ENCODE measurements around the gene TTC39C. TPM values are rescaled to one million over a fixed set of nuclear protein-coding genes. Genes with fewer than 3 reads are reported as not detected.

Gene TTC39C
- total RNA-seq: 9.9 TPM

DNA sequence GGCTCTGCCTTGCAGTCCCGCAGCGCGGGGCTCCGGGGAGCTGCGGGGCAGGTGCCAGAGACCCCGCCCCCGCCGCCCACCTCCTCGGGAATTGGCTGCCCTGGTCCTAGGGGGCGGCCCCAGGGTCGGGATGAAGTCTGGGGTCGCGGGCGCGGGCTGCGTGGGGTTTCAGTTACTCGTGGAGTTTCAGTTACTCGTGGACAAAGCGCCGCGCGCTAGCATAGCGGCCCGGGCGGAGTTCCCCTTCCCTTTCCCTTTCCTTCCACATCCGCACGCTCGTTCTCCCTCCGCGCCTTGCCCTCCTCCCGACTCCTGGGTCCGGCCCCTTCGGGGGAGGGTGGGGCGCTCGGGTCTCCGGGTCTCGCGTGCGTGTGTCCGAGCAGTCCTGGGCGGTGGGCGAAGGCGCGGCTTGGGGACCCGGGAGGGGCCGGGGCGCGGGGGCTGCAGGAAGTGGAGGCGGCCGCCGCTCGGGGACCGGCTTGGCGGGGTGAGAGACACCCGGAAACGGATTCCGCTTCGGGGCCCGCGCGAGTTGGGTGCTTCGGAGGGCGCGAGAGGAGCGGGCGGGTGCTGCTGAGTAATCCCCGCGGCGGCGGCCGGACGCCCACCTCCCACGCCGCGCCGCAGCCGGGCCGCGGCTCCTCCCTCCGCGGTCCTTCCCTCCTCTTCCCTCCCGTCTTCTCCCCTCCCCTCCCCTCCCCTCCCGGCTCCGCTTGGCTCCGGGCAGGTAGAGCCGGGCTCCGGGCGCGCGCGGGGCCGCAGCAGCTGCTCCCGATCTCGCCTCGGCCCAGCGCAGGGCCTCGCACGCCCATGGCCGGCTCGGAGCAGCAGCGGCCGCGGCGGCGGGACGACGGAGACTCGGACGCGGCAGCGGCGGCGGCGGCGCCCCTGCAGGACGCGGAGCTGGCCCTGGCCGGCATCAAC, at the start of gene TTC39C:
TSS of gene TTC39C (plus strand) at position 693 of the 924 bp plus-strand sequence. CDS start at position 811, 118 bp downstream.
- Histone ChIP-seq H3K4me3 (ENCODE audit: low read length in 3 of 3) (peak within 1 kb of the TSS; percentile 70 to 73 (median 71)), H3K9me3 (ENCODE audit: control insufficient read depth in 3 of 3, low read length in 3 of 3) (no peaks in the 10 kb centered on the region), H3K27me3 (ENCODE audit: control insufficient read depth in 3 of 3, insufficient read depth in 3 of 3, low read length in 3 of 3) (peaks cover 0 to 36% (median 29%) of the 10 kb centered on the region in 3 donors), H3K27ac (ENCODE audit: low read depth, low read length) (no peak within 1 kb of the TSS), H3K36me3 (ENCODE audit: control insufficient read depth in 3 of 3, insufficient read depth in 3 of 3, low read length in 3 of 3) (no peaks in the 10 kb centered on the region), H3K4me1 (ENCODE audit: control insufficient read depth in 3 of 3, insufficient read depth in 3 of 3, low read length in 3 of 3) (peaks cover 10 to 11% (median 10%) of the 10 kb centered on the region in 3 donors), H3K9ac (ENCODE audit: low read depth in 1 of 3, low read length in 3 of 3) (peak within 1 kb of the TSS; percentile 7 to 69 (median 41))

- Histone ChIP-seq H3K4me3 (ENCODE audit: low read length in 3 of 3) (no peak overlapping the region), H3K27me3 (ENCODE audit: control insufficient read depth in 3 of 3, insufficient read depth in 3 of 3, low read length in 3 of 3) (peaks cover 0 to 4% (median 0%) of the 10 kb centered on the region in 3 donors), H3K9me3 (ENCODE audit: control insufficient read depth in 3 of 3, low read length in 3 of 3) (no peaks in the 10 kb centered on the region), H3K27ac (ENCODE audit: low read depth, low read length) (no peak overlapping the region), H3K4me1 (ENCODE audit: control insufficient read depth in 3 of 3, insufficient read depth in 3 of 3, low read length in 3 of 3) (no peaks in the 10 kb centered on the region), H3K36me3 (ENCODE audit: control insufficient read depth in 3 of 3, insufficient read depth in 3 of 3, low read length in 3 of 3) (no peaks in the 10 kb centered on the region), H3K9ac (ENCODE audit: low read depth in 1 of 3, low read length in 3 of 3) (no peak overlapping the region)
Observed at GRCh38 chr18:23966909-23967308, 47.6 kb upstream of the TTC39C start.

- Histone ChIP-seq H3K27me3 (ENCODE audit: control insufficient read depth in 3 of 3, insufficient read depth in 3 of 3, low read length in 3 of 3) (peaks cover 0 to 4% (median 0%) of the 10 kb centered on the region in 3 donors), H3K9ac (ENCODE audit: low read depth in 1 of 3, low read length in 3 of 3) (no peak overlapping the region), H3K36me3 (ENCODE audit: control insufficient read depth in 3 of 3, insufficient read depth in 3 of 3, low read length in 3 of 3) (no peaks in the 10 kb centered on the region), H3K4me3 (ENCODE audit: low read length in 3 of 3) (no peak overlapping the region), H3K4me1 (ENCODE audit: control insufficient read depth in 3 of 3, insufficient read depth in 3 of 3, low read length in 3 of 3) (no peaks in the 10 kb centered on the region), H3K9me3 (ENCODE audit: control insufficient read depth in 3 of 3, low read length in 3 of 3) (no peaks in the 10 kb centered on the region), H3K27ac (ENCODE audit: low read depth, low read length) (no peak overlapping the region)
Observed at GRCh38 chr18:23967321-23968089, 47.0 kb upstream of the TTC39C start.

GRCh38 chr18:23968638-23969604, 45.6 kb upstream of the TTC39C start:
- Histone ChIP-seq H3K9ac (ENCODE audit: low read depth in 1 of 3, low read length in 3 of 3) (no peak overlapping the region), H3K27me3 (ENCODE audit: control insufficient read depth in 3 of 3, insufficient read depth in 3 of 3, low read length in 3 of 3) (no peaks in the 10 kb centered on the region), H3K4me3 (ENCODE audit: low read length in 3 of 3) (no peak overlapping the region), H3K36me3 (ENCODE audit: control insufficient read depth in 3 of 3, insufficient read depth in 3 of 3, low read length in 3 of 3) (no peaks in the 10 kb centered on the region), H3K4me1 (ENCODE audit: control insufficient read depth in 3 of 3, insufficient read depth in 3 of 3, low read length in 3 of 3) (no peaks in the 10 kb centered on the region), H3K9me3 (ENCODE audit: control insufficient read depth in 3 of 3, low read length in 3 of 3) (no peaks in the 10 kb centered on the region), H3K27ac (ENCODE audit: low read depth, low read length) (no peak overlapping the region)

DNA sequence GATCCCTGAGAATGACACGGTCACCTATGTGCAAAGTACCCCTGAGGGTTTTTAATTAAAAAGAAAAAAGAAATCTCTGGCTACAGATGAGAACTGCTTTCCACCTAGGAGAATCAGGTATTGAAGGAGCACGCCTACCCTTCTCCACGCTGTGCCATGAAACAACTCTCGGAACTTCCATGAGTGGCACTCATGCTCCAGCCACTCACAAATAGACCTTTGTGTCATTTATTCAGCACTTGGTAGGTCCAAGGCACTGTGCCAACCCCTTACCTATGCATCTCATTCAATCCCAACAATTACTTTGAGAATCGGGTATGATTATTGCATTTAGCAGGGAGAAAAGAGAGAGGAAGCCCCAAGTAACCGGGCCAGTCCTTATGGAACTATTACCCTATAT, 44.9 kb upstream of the TTC39C start:
- Histone ChIP-seq H3K9me3 (ENCODE audit: control insufficient read depth in 3 of 3, low read length in 3 of 3) (no peaks in the 10 kb centered on the region), H3K4me1 (ENCODE audit: control insufficient read depth in 3 of 3, insufficient read depth in 3 of 3, low read length in 3 of 3) (no peaks in the 10 kb centered on the region), H3K27me3 (ENCODE audit: control insufficient read depth in 3 of 3, insufficient read depth in 3 of 3, low read length in 3 of 3) (no peaks in the 10 kb centered on the region), H3K36me3 (ENCODE audit: control insufficient read depth in 3 of 3, insufficient read depth in 3 of 3, low read length in 3 of 3) (no peaks in the 10 kb centered on the region), H3K27ac (ENCODE audit: low read depth, low read length) (no peak overlapping the region), H3K9ac (ENCODE audit: low read depth in 1 of 3, low read length in 3 of 3) (no peak overlapping the region), H3K4me3 (ENCODE audit: low read length in 3 of 3) (no peak overlapping the region)

DNA sequence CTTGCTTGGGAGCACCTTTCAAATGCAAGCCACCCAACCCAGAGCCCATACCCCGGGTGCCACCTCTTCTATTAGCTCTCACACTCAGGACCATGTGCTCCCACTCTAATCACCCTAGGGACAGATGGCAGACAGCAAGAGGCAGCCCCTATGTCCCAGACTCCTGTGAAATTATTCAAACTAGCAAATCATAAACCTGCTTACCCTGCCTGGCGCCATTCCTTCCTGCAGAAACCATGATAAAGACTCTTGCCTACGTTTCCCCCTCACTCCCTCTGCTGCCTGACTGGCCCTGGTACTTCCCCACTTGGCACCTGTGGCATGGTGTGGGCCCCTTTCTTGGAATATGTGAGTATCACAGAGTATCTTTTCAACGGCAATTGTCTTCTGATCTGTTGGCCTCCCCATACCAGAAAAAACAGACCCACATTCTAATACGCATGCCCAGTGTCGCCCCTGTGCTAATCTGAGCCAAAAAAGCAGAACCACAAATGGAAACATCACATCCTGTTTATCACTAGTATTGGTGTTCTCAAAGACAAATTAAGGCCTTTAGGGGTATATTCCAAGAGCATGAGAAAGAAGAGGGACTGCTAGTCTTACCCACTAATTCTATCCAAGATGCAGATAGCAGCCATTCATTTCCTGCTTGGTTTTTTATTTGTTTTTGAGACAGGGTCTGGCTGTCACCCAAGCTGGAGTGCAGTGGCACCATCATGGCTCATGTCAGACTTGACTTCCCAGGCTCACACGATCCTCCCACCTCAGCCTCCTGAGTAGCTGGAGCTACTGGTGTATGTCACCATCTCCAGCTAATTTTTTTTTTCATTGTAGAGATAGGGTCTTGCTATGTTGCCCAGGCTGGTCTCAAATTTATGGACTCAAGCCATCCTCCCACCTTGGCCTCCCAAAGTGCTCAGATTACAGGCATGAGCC, 44.1 kb upstream of the TTC39C start:
- Histone ChIP-seq H3K4me3 (ENCODE audit: low read length in 3 of 3) (no peak overlapping the region), H3K4me1 (ENCODE audit: control insufficient read depth in 3 of 3, insufficient read depth in 3 of 3, low read length in 3 of 3) (no peaks in the 10 kb centered on the region), H3K9me3 (ENCODE audit: control insufficient read depth in 3 of 3, low read length in 3 of 3) (no peaks in the 10 kb centered on the region), H3K9ac (ENCODE audit: low read depth in 1 of 3, low read length in 3 of 3) (no peak overlapping the region), H3K36me3 (ENCODE audit: control insufficient read depth in 3 of 3, insufficient read depth in 3 of 3, low read length in 3 of 3) (no peaks in the 10 kb centered on the region), H3K27ac (ENCODE audit: low read depth, low read length) (no peak overlapping the region), H3K27me3 (ENCODE audit: control insufficient read depth in 3 of 3, insufficient read depth in 3 of 3, low read length in 3 of 3) (no peaks in the 10 kb centered on the region)

DNA sequence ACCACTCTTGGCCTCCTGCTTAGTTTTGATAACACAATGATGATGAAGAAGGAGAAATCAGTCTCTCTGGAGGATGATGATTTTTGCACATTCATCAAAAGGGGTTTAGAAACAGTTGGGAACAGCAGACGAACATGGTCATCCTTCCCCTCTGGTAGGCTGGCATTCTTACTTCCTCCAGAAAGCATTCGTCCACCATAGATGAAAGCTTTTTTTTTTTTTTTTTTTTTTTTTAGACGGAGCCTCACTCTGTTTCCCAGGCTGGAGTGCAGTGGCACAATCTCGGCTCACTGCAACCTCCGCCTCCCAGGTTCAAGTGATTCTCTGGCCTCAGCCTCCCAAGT, 43.5 kb upstream of the TTC39C start:
- Histone ChIP-seq H3K9me3 (ENCODE audit: control insufficient read depth in 3 of 3, low read length in 3 of 3) (no peaks in the 10 kb centered on the region), H3K27me3 (ENCODE audit: control insufficient read depth in 3 of 3, insufficient read depth in 3 of 3, low read length in 3 of 3) (no peaks in the 10 kb centered on the region), H3K36me3 (ENCODE audit: control insufficient read depth in 3 of 3, insufficient read depth in 3 of 3, low read length in 3 of 3) (no peaks in the 10 kb centered on the region), H3K9ac (ENCODE audit: low read depth in 1 of 3, low read length in 3 of 3) (no peak overlapping the region), H3K27ac (ENCODE audit: low read depth, low read length) (no peak overlapping the region), H3K4me3 (ENCODE audit: low read length in 3 of 3) (no peak overlapping the region), H3K4me1 (ENCODE audit: control insufficient read depth in 3 of 3, insufficient read depth in 3 of 3, low read length in 3 of 3) (no peaks in the 10 kb centered on the region)

GRCh38 chr18:23971666-23972230, 42.8 kb upstream of the TTC39C start:
- Histone ChIP-seq H3K9me3 (ENCODE audit: control insufficient read depth in 3 of 3, low read length in 3 of 3) (no peaks in the 10 kb centered on the region), H3K27me3 (ENCODE audit: control insufficient read depth in 3 of 3, insufficient read depth in 3 of 3, low read length in 3 of 3) (no peaks in the 10 kb centered on the region), H3K9ac (ENCODE audit: low read depth in 1 of 3, low read length in 3 of 3) (no peak overlapping the region), H3K36me3 (ENCODE audit: control insufficient read depth in 3 of 3, insufficient read depth in 3 of 3, low read length in 3 of 3) (no peaks in the 10 kb centered on the region), H3K4me1 (ENCODE audit: control insufficient read depth in 3 of 3, insufficient read depth in 3 of 3, low read length in 3 of 3) (no peaks in the 10 kb centered on the region), H3K4me3 (ENCODE audit: low read length in 3 of 3) (no peak overlapping the region), H3K27ac (ENCODE audit: low read depth, low read length) (no peak overlapping the region)
